Measurements from ENCODE around the gene MTHFD1L. TPM values are rescaled to one million over a fixed set of nuclear protein-coding genes. Genes with fewer than 3 reads are reported as not detected.

The MTHFD1L gene
- total and polyA plus RNA-seq, 3 donors from 2014 or later: 23.4 to 35.3 (median 29.5) TPM

DNA sequence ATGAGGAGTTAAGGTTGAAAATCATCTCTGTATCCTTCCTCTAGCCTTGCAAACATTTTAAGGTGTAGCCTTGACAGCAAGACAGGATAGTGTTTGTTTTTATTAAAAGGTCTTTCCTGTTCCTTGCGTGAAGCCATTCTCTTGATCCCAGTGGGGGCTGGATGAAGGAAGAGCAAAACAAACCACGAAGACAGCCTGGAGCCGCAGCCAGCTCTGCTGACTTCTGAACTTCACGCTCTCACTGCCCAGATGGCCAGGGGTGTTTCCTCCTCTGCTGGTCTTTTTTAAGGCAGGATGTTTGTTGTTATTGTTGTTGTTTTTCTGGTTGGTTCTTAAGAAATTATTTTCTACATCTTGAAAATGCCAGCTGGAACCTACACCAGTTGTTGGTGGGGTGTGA lies 156.4 kb downstream of the MTHFD1L start:
- TF ChIP-seq, protein P1, sequence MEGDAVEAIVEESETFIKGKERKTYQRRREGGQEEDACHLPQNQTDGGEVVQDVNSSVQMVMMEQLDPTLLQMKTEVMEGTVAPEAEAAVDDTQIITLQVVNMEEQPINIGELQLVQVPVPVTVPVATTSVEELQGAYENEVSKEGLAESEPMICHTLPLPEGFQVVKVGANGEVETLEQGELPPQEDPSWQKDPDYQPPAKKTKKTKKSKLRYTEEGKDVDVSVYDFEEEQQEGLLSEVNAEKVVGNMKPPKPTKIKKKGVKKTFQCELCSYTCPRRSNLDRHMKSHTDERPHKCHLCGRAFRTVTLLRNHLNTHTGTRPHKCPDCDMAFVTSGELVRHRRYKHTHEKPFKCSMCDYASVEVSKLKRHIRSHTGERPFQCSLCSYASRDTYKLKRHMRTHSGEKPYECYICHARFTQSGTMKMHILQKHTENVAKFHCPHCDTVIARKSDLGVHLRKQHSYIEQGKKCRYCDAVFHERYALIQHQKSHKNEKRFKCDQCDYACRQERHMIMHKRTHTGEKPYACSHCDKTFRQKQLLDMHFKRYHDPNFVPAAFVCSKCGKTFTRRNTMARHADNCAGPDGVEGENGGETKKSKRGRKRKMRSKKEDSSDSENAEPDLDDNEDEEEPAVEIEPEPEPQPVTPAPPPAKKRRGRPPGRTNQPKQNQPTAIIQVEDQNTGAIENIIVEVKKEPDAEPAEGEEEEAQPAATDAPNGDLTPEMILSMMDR (IDR thresholded peaks at IDR 0.05): no peak
- no peak for TF ChIP-seq POLR2A (IDR thresholded peaks at IDR 0.05)
- DNase-seq: no peak
- H3K9me3 ChIP-seq: no peaks in the 10 kb centered on the region
- intact Hi-C loops (cut with DNase I; ENCODE audit: low total_unique reads): no loop called here
- peak overlapping the region in 1 of 2 donors; percentile 9 for H3K27ac ChIP-seq
- WGBS, 2 donors: 30 to 46% methylated on average over 4 of the region's 4 CpGs
- no peak overlapping the region for H3K4me3 ChIP-seq
- no peaks in the 10 kb centered on the region for H3K36me3 ChIP-seq (ENCODE audit: low read depth, missing control alignments)
- H3K4me1 ChIP-seq: peaks cover 14% of the 10 kb centered on the region
- no peaks in the 10 kb centered on the region for H3K27me3 ChIP-seq

DNA sequence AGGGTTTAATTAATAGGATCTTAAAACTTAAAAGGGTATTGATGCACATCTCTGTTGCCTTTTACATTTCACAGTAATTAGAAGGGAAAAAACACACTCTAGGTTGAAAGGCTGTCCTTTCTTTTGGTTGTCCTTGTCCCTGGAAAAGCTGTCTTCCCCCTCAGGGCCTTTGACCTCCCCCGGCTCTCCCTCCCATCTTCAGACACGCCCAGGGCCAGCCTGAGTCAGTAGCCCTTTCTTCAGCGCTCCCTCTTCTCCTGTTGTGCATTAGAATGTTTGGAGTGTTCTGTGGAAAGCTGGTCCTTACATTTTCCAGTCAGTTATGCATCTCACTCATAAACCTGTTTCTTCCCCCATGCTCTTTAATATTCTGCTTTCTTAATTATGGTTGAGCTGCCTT lies 157.0 kb downstream of the MTHFD1L start:
- H3K27ac ChIP-seq: peak overlapping the region; percentile 9 to 36
- peak; percentile 62 for DNase-seq
- TF ChIP-seq POLR2A (IDR thresholded peaks at IDR 0.05): no peak
- TF ChIP-seq, protein P1 (IDR thresholded peaks at IDR 0.05): no peak
- intact Hi-C loops (cut with DNase I; ENCODE audit: low total_unique reads): no loop called here
- H3K4me1 ChIP-seq: peaks cover 14% of the 10 kb centered on the region
- no peak overlapping the region for H3K4me3 ChIP-seq
- 43 to 78% methylated on average over 3 of the region's 3 CpGs for WGBS, 2 donors
- H3K36me3 ChIP-seq (ENCODE audit: low read depth, missing control alignments): no peaks in the 10 kb centered on the region
- no peaks in the 10 kb centered on the region for H3K9me3 ChIP-seq
- H3K27me3 ChIP-seq: no peaks in the 10 kb centered on the region

DNA sequence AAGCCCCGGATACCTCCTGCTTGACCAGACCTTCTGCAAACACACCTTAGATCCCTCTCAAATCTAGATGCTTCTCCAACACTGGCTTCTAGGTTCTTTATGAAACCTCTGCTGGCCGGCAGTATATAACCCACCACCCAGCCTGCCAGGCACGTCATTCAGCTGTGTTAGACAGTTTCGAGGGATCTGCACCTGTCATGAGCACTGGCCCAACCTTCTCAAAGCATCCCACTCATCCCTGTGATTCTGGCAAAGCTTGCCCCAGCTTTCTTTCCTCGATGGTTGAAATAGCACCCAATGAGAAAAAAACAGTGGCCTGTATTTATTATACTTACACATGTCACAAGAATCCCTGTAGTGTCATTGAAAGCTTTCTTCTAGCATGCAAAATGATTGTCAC lies 157.8 kb downstream of the MTHFD1L start:
- TF ChIP-seq, protein P1 (IDR thresholded peaks at IDR 0.05): no peak
- no peak for TF ChIP-seq POLR2A (IDR thresholded peaks at IDR 0.05)
- no peak for DNase-seq
- H3K36me3 ChIP-seq (ENCODE audit: low read depth, missing control alignments): no peaks in the 10 kb centered on the region
- WGBS, 2 donors: 96 to 97% methylated on average over 5 of the region's 5 CpGs
- H3K27ac ChIP-seq: no peak overlapping the region
- H3K27me3 ChIP-seq: no peaks in the 10 kb centered on the region
- intact Hi-C loops (cut with DNase I; ENCODE audit: low total_unique reads): no loop called here
- peaks cover 14% of the 10 kb centered on the region for H3K4me1 ChIP-seq
- H3K4me3 ChIP-seq: no peak overlapping the region
- H3K9me3 ChIP-seq: no peaks in the 10 kb centered on the region

DNA sequence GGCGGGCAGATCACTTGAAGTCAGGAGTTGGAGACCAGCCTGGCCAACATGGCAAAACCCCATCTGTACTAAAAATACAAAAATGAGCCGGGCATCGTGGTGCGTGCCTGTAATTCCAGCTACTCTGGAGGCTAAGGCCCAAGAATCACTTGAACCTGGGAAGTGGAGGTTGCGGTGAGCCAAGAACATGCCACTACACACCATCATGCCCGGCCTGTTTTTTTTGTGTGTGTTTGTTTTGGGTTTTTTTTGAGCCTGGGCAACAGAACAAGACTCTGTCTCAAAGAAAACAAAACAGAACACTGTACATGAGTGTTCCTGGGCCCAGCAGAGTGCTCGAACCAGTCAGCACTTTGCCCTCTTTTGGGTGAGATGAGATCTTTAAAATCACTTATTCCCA lies 159.1 kb downstream of the MTHFD1L start:
- WGBS, 2 donors: 92 to 98% methylated on average over 7 of the region's 7 CpGs
- Histone ChIP-seq H3K9me3 (no peaks in the 10 kb centered on the region), H3K27me3 (no peaks in the 10 kb centered on the region), H3K4me3 (no peak overlapping the region), H3K4me1 (peaks cover 14% of the 10 kb centered on the region), H3K36me3 (ENCODE audit: low read depth, missing control alignments) (no peaks in the 10 kb centered on the region), H3K27ac (peak overlapping the region in 1 of 2 donors; percentile 48)
- intact Hi-C loops (cut with DNase I; ENCODE audit: low total_unique reads): no loop called here
- DNase-seq: no peak
- TF ChIP-seq POLR2A (IDR thresholded peaks at IDR 0.05): no peak
- TF ChIP-seq, protein P1 (IDR thresholded peaks at IDR 0.05): no peak

DNA sequence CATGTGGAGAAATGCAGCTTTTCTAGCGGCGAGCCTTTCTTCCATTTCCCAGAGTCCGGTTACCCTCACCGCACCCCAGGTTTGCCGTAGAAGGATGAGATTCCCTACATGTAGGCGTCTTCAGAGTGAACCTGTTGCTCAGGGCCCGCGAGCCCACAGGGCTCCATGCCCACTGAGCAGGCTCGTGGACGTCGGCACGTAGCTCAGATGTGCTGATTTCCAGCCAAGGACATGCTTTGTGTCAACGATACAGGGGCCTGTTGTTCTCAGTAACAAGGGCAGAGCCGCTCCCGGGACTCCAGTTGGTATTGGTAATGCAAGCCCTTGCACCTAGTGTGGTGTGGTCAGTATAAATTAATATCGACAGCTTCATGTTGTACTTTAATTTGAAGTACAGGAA lies 159.6 kb downstream of the MTHFD1L start:
- H3K9me3 ChIP-seq: no peaks in the 10 kb centered on the region
- 69 to 73% methylated on average over 11 to 16 of the region's 16 CpGs for WGBS, 2 donors
- peaks cover 10% of the 10 kb centered on the region for H3K4me1 ChIP-seq
- no peak overlapping the region for H3K4me3 ChIP-seq
- H3K27ac ChIP-seq: peak overlapping the region in 1 of 2 donors; percentile 48
- peak; percentile 91 for DNase-seq
- intact Hi-C loops (cut with DNase I; ENCODE audit: low total_unique reads): no loop called here
- H3K27me3 ChIP-seq: no peaks in the 10 kb centered on the region
- no peaks in the 10 kb centered on the region for H3K36me3 ChIP-seq (ENCODE audit: low read depth, missing control alignments)
- TF ChIP-seq POLR2A (IDR thresholded peaks at IDR 0.05): no peak
- TF ChIP-seq, protein P1 (IDR thresholded peaks at IDR 0.05): no peak
